HEK293 (cell line): ENCODE results near the gene IGF2BP1.

ENCODE experiments used
- CTCF ChIP-seq: fragments of 450-650 bp; formaldehyde crosslinking; IDR thresholded peaks from 2 replicates; pipeline ENCODE4 v1.5.1; 2016; ENCODE audit warnings: missing biosample characterization, missing genetic modification characterization
- EGR2 ChIP-seq: fragments of 450-650 bp; formaldehyde crosslinking; IDR thresholded peaks from 2 replicates; pipeline ENCODE4 v1.5.1; 2016; ENCODE audit warnings: low read depth, missing biosample characterization, missing genetic modification characterization
- GLIS1 ChIP-seq: fragments of 450-650 bp; formaldehyde crosslinking; IDR thresholded peaks from 2 replicates; pipeline ENCODE4 v1.5.1; 2016; ENCODE audit warnings: missing biosample characterization, missing genetic modification characterization
- KLF16 ChIP-seq: fragments of 450-650 bp; formaldehyde crosslinking; IDR thresholded peaks from 2 replicates; pipeline ENCODE4 v1.5.1; 2017; ENCODE audit warnings: missing biosample characterization, missing genetic modification characterization
- PRDM6 ChIP-seq: fragments of 450-650 bp; formaldehyde crosslinking; IDR thresholded peaks from 2 replicates; pipeline ENCODE4 v1.5.1; 2017; ENCODE audit warnings: missing biosample characterization, missing genetic modification characterization
- TCF7L2 ChIP-seq: IDR thresholded peaks from 2 replicates; pipeline ENCODE4 v1.6.1; 2011; ENCODE audit warnings: low read depth, mild to moderate bottlenecking, inconsistent platforms, low read length, moderate library complexity, borderline replicate concordance
- ZBTB21 ChIP-seq: fragments of 450-650 bp; formaldehyde crosslinking; IDR thresholded peaks from 2 replicates; pipeline ENCODE4 v1.5.1; 2017; ENCODE audit warnings: missing biosample characterization, missing genetic modification characterization
- ZEB2 ChIP-seq: fragments of 450-650 bp; formaldehyde crosslinking; IDR thresholded peaks from 2 replicates; pipeline ENCODE4 v1.5.1; 2016; ENCODE audit warnings: missing biosample characterization, missing genetic modification characterization
- ZFP3 ChIP-seq: fragments of 450-650 bp; formaldehyde crosslinking; IDR thresholded peaks from 2 replicates; pipeline ENCODE4 v1.5.1; 2016; ENCODE audit warnings: low read depth, missing biosample characterization, missing genetic modification characterization
- ZNF10 ChIP-seq: fragments of 450-650 bp; formaldehyde crosslinking; IDR thresholded peaks from 2 replicates; pipeline ENCODE4 v1.5.1; 2017; ENCODE audit warnings: missing biosample characterization, missing genetic modification characterization
- ZNF2 ChIP-seq: fragments of 450-650 bp; formaldehyde crosslinking; IDR thresholded peaks from 2 replicates; pipeline ENCODE4 v1.5.1; 2016; ENCODE audit warnings: missing biosample characterization, missing genetic modification characterization
- ZNF335 ChIP-seq: fragments of 450-650 bp; formaldehyde crosslinking; conservative IDR thresholded peaks from 2 replicates; pipeline ENCODE4 v1.5.1; 2016; ENCODE audit warnings: missing biosample characterization, missing genetic modification characterization
- ZNF37A ChIP-seq: fragments of 450-650 bp; IDR thresholded peaks from 2 replicates; pipeline ENCODE4 v1.5.1; 2018; ENCODE audit warnings: missing biosample characterization, missing genetic modification characterization
- ZNF473 ChIP-seq: fragments of 450-650 bp; formaldehyde crosslinking; IDR thresholded peaks from 2 replicates; pipeline ENCODE4 v1.5.1; 2017; ENCODE audit warnings: missing biosample characterization, missing genetic modification characterization
- ZNF549 ChIP-seq: fragments of 450-650 bp; IDR thresholded peaks from 2 replicates; pipeline ENCODE4 v1.5.1; 2018; ENCODE audit warnings: missing biosample characterization, missing genetic modification characterization, mild to moderate bottlenecking, inconsistent platforms, moderate library complexity
- ZNF571 ChIP-seq: fragments of 450-650 bp; formaldehyde crosslinking; IDR thresholded peaks from 2 replicates; pipeline ENCODE4 v1.5.0; 2017; ENCODE audit warnings: missing biosample characterization, missing genetic modification characterization
- ZNF629 ChIP-seq: fragments of 450-650 bp; formaldehyde crosslinking; IDR thresholded peaks from 2 replicates; pipeline ENCODE4 v1.5.1; 2017; ENCODE audit warnings: missing biosample characterization, missing genetic modification characterization
- ZNF654 ChIP-seq: fragments of 450-650 bp; formaldehyde crosslinking; IDR thresholded peaks from 2 replicates; pipeline ENCODE4 v1.5.1; 2016; ENCODE audit warnings: low read depth, missing biosample characterization, missing genetic modification characterization
- ZNF660 ChIP-seq: fragments of 450-650 bp; IDR thresholded peaks from 2 replicates; pipeline ENCODE4 v1.5.1; 2018; ENCODE audit warnings: missing biosample characterization, mild to moderate bottlenecking, missing genetic modification characterization
- ZNF664 ChIP-seq: fragments of 450-650 bp; formaldehyde crosslinking; IDR thresholded peaks from 2 replicates; pipeline ENCODE4 v1.5.1; 2016; ENCODE audit warnings: missing biosample characterization, missing genetic modification characterization
- ZNF677 ChIP-seq: fragments of 450-650 bp; IDR thresholded peaks from 2 replicates; pipeline ENCODE4 v1.5.0; 2018; ENCODE audit warnings: missing biosample characterization, mild to moderate bottlenecking, missing genetic modification characterization, moderate library complexity
- ZSCAN23 ChIP-seq: fragments of 450-650 bp; formaldehyde crosslinking; IDR thresholded peaks from 2 replicates; pipeline ENCODE4 v1.5.1; 2016; ENCODE audit warnings: missing biosample characterization, missing genetic modification characterization
- TF ChIP-seq, protein P1 (sequence below): sonication (generic); formaldehyde crosslinking; IDR thresholded peaks from 2 replicates; pipeline ENCODE4 v1.8.1; 2022; ENCODE audit warnings: mild to moderate bottlenecking, moderate library complexity, missing genetic modification reagents
- TF ChIP-seq, protein P2 (sequence below): fragments of 450-650 bp; formaldehyde crosslinking; IDR thresholded peaks from 2 replicates; pipeline ENCODE4 v1.5.1; 2016; ENCODE audit warnings: missing biosample characterization, missing genetic modification characterization
- TF ChIP-seq, protein P3 (sequence below): fragments of 450-650 bp; IDR thresholded peaks from 2 replicates; pipeline ENCODE4 v1.5.1; 2018; ENCODE audit warnings: missing biosample characterization, mild to moderate bottlenecking, missing genetic modification characterization
- TF ChIP-seq, protein P4 (sequence below): fragments of 450-650 bp; formaldehyde crosslinking; IDR thresholded peaks from 2 replicates; pipeline ENCODE4 v1.5.1; 2016; ENCODE audit warnings: missing biosample characterization, missing genetic modification characterization, low read depth
- TF ChIP-seq, protein P5 (sequence below): fragments of 450-650 bp; formaldehyde crosslinking; IDR thresholded peaks from 2 replicates; pipeline ENCODE4 v1.5.1; 2017; ENCODE audit warnings: missing biosample characterization, missing genetic modification characterization

IGF2BP1 gene

DNA sequence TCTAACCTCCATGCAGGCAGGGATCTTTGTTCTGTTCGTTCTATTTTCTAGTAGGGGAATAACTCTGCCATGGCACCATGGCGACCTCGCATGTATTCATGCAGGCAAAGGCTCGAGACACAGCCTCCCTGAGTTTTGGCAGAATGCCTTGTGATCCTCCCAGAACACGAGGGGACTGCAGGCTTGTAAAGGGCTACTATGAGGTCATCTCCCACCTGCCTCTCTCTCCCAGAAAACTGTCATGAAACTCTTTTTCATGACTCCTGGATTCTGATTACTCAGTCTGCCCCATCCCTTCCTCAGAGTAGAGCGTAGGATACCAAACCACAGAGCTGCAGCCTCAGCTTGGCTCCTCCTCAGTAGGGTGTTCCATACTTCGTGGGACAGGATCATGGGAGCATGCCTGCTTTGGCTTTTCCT, 64.3 kb downstream of the IGF2BP1 start (continued):
- TF ChIP-seq ZNF335 (peak; percentile 88), TCF7L2 (no peak), GLIS1 (peak; percentile 21; the same call in 1 of the 2 replicates), ZNF660 (tag by site-specific recombination) (peak; percentile 56; the same call in 1 of the 2 replicates), ZNF549 (tag by site-specific recombination) (no peak), ZSCAN23 (tag by site-specific recombination) (no peak), KLF16 (tag by site-specific recombination) (0 out of 2 replicates have a peak, but pooled peaks have one; percentile 30), PRDM6 (tag by site-specific recombination) (0 out of 2 replicates have a peak, but pooled peaks have one; percentile 21), ZNF629 (tag by site-specific recombination) (peak; percentile 65), EGR2 (tag by site-specific recombination) (no peak), ZNF571 (tag by site-specific recombination) (no peak), ZNF473 (tag by site-specific recombination) (no peak), CTCF (no peak), ZNF654 (no peak), ZFP3 (tag by site-specific recombination) (no peak), ZNF677 (no peak), ZNF37A (tag by site-specific recombination) (no peak), ZNF10 (tag by site-specific recombination) (no peak), ZEB2 (tag by site-specific recombination) (peak; percentile 22; the same call in 1 of the 2 replicates), ZNF2 (tag by site-specific recombination) (no peak), ZBTB21 (tag by site-specific recombination) (peak; percentile 59; the same call in 1 of the 2 replicates), ZNF664 (tag by site-specific recombination) (no peak)
- TF ChIP-seq, protein P1, sequence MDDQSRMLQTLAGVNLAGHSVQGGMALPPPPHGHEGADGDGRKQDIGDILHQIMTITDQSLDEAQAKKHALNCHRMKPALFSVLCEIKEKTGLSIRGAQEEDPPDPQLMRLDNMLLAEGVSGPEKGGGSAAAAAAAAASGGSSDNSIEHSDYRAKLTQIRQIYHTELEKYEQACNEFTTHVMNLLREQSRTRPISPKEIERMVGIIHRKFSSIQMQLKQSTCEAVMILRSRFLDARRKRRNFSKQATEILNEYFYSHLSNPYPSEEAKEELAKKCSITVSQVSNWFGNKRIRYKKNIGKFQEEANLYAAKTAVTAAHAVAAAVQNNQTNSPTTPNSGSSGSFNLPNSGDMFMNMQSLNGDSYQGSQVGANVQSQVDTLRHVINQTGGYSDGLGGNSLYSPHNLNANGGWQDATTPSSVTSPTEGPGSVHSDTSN (CRISPR knock-in tag): no peak
- TF ChIP-seq, protein P2, sequence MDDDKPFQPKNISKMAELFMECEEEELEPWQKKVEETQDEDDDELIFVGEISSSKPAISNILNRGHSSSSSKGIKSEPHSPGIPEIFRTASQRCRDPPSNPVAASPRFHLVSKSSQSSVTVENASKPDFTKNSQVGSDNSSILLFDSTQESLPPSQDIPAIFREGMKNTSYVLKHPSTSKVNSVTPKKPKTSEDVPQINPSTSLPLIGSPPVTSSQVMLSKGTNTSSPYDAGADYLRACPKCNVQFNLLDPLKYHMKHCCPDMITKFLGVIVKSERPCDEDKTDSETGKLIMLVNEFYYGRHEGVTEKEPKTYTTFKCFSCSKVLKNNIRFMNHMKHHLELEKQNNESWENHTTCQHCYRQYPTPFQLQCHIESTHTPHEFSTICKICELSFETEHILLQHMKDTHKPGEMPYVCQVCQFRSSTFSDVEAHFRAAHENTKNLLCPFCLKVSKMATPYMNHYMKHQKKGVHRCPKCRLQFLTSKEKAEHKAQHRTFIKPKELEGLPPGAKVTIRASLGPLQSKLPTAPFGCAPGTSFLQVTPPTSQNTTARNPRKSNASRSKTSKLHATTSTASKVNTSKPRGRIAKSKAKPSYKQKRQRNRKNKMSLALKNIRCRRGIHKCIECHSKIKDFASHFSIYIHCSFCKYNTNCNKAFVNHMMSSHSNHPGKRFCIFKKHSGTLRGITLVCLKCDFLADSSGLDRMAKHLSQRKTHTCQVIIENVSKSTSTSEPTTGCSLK (tag by site-specific recombination): no peak
- TF ChIP-seq, protein P3, sequence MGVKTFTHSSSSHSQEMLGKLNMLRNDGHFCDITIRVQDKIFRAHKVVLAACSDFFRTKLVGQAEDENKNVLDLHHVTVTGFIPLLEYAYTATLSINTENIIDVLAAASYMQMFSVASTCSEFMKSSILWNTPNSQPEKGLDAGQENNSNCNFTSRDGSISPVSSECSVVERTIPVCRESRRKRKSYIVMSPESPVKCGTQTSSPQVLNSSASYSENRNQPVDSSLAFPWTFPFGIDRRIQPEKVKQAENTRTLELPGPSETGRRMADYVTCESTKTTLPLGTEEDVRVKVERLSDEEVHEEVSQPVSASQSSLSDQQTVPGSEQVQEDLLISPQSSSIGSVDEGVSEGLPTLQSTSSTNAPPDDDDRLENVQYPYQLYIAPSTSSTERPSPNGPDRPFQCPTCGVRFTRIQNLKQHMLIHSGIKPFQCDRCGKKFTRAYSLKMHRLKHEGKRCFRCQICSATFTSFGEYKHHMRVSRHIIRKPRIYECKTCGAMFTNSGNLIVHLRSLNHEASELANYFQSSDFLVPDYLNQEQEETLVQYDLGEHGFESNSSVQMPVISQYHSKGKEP (tag by site-specific recombination): peak; percentile 75
- TF ChIP-seq, protein P4, sequence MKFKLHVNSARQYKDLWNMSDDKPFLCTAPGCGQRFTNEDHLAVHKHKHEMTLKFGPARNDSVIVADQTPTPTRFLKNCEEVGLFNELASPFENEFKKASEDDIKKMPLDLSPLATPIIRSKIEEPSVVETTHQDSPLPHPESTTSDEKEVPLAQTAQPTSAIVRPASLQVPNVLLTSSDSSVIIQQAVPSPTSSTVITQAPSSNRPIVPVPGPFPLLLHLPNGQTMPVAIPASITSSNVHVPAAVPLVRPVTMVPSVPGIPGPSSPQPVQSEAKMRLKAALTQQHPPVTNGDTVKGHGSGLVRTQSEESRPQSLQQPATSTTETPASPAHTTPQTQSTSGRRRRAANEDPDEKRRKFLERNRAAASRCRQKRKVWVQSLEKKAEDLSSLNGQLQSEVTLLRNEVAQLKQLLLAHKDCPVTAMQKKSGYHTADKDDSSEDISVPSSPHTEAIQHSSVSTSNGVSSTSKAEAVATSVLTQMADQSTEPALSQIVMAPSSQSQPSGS (tag by site-specific recombination): 0 out of 2 replicates have a peak, but pooled peaks have one; percentile 49
- TF ChIP-seq, protein P5, sequence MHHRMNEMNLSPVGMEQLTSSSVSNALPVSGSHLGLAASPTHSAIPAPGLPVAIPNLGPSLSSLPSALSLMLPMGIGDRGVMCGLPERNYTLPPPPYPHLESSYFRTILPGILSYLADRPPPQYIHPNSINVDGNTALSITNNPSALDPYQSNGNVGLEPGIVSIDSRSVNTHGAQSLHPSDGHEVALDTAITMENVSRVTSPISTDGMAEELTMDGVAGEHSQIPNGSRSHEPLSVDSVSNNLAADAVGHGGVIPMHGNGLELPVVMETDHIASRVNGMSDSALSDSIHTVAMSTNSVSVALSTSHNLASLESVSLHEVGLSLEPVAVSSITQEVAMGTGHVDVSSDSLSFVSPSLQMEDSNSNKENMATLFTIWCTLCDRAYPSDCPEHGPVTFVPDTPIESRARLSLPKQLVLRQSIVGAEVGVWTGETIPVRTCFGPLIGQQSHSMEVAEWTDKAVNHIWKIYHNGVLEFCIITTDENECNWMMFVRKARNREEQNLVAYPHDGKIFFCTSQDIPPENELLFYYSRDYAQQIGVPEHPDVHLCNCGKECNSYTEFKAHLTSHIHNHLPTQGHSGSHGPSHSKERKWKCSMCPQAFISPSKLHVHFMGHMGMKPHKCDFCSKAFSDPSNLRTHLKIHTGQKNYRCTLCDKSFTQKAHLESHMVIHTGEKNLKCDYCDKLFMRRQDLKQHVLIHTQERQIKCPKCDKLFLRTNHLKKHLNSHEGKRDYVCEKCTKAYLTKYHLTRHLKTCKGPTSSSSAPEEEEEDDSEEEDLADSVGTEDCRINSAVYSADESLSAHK (tag by site-specific recombination): peak; percentile 74
